Measurements from ENCODE around the gene PDE8B. TPM values are rescaled to one million over a fixed set of nuclear protein-coding genes. Genes with fewer than 3 reads are reported as not detected.

PDE8B gene
- total RNA-seq, 1 experiment from 2014 or later = 1.8 TPM

DNA sequence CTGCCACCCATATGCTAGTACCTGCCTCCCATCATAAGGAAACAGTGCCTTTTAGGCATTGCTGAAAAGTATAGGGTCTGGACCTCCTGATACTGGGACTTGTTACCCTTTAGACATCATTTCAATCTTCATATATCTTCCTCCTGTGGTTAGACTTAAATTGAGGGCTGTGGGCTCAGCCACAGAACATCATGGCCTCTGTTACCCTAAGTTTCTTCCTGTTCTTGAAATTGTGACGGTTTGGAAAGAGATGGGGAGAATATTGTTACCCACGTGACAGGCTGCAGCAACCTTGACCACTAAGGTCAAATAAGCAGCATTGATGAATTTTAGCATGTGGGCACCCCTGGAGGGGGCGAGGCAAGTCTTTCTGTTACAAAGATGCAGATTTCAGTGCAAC, 87.7 kb downstream of the PDE8B start:
- H3K4me2 ChIP-seq = no peak overlapping the region
- H3K4me1 ChIP-seq (replicated peaks; ENCODE audit: insufficient read depth) = no peaks in the 10 kb centered on the region
- H2AFZ ChIP-seq = no peak overlapping the region
- H3K36me3 ChIP-seq (ENCODE audit: low read depth) = no peaks in the 10 kb centered on the region
- no peaks in the 10 kb centered on the region for H3K79me2 ChIP-seq (ENCODE audit: low read depth)
- H3K4me3 ChIP-seq = no peak overlapping the region
- BruUV-seq (replicated peaks) = no TSS peak
- intact Hi-C loops (cut with micrococcal nuclease; ENCODE audit: unreplicated experiment) = no loop called here
- CTCF ChIA-PET = no interaction called here
- no peaks in the 10 kb centered on the region for H3K9me3 ChIP-seq (ENCODE audit: insufficient read depth, low read depth)
- no peaks in the 10 kb centered on the region for H3K9me2 ChIP-seq (ENCODE audit: insufficient read depth)
- no peak for DNase-seq
- no peaks in the 10 kb centered on the region for H3F3A ChIP-seq (ENCODE audit: insufficient read depth, low read depth)
- 0 out of 2 replicates have a peak, but pooled peaks cover 10% of the 10 kb centered on the region for H3K27me3 ChIP-seq (ENCODE audit: insufficient read depth, low read depth)
- no peak overlapping the region for H3K27ac ChIP-seq
- no peaks in the 10 kb centered on the region for H4K20me1 ChIP-seq (ENCODE audit: insufficient read depth)
- TF ChIP-seq CTCF (conservative IDR thresholded peaks at IDR 0.05) (no peak), EZH2 (IDR thresholded peaks at IDR 0.05; ENCODE audit: low read depth) (no peak)
- POLR2A ChIA-PET (ENCODE audit: unreplicated experiment) = no interaction called here

- no peak overlapping the region for H3K4me3 ChIP-seq
- TF ChIP-seq EZH2 (IDR thresholded peaks at IDR 0.05; ENCODE audit: low read depth) = no peak
- no peak for TF ChIP-seq CTCF (conservative IDR thresholded peaks at IDR 0.05)
- H4K20me1 ChIP-seq (ENCODE audit: insufficient read depth) = no peaks in the 10 kb centered on the region
- H3K27ac ChIP-seq = no peak overlapping the region
- ChIA-PET CTCF (no interaction called here), POLR2A (ENCODE audit: unreplicated experiment) (no interaction called here)
- H3K4me1 ChIP-seq (replicated peaks; ENCODE audit: insufficient read depth) = no peaks in the 10 kb centered on the region
- no peaks in the 10 kb centered on the region for H3K79me2 ChIP-seq (ENCODE audit: low read depth)
- no peak for DNase-seq
- intact Hi-C loops (cut with micrococcal nuclease; ENCODE audit: unreplicated experiment) = no loop called here
- BruUV-seq (replicated peaks) = no TSS peak
- H3K36me3 ChIP-seq (ENCODE audit: low read depth) = no peaks in the 10 kb centered on the region
- no peaks in the 10 kb centered on the region for H3K9me2 ChIP-seq (ENCODE audit: insufficient read depth)
- no peaks in the 10 kb centered on the region for H3F3A ChIP-seq (ENCODE audit: insufficient read depth, low read depth)
- 0 out of 2 replicates have a peak, but pooled peaks cover 5% of the 10 kb centered on the region for H3K27me3 ChIP-seq (ENCODE audit: insufficient read depth, low read depth)
- H3K4me2 ChIP-seq = no peak overlapping the region
- no peak overlapping the region for H2AFZ ChIP-seq
- no peaks in the 10 kb centered on the region for H3K9me3 ChIP-seq (ENCODE audit: insufficient read depth, low read depth)
Measured at GRCh38 chr5:77300451-77300850, 90.0 kb downstream of the PDE8B start.

GRCh38 chr5:77301447-77301883, 91.0 kb downstream of the PDE8B start:
- CTCF ChIA-PET = no interaction called here
- intact Hi-C loops (cut with micrococcal nuclease; ENCODE audit: unreplicated experiment) = no loop called here

More at GRCh38 chr5:77301447-77301883, 91.0 kb downstream of the PDE8B start:
- H3K9me2 ChIP-seq (ENCODE audit: insufficient read depth) = no peaks in the 10 kb centered on the region
- no peak for DNase-seq
- H3K36me3 ChIP-seq (ENCODE audit: low read depth) = no peaks in the 10 kb centered on the region
- H3K4me2 ChIP-seq = no peak overlapping the region
- no peaks in the 10 kb centered on the region for H4K20me1 ChIP-seq (ENCODE audit: insufficient read depth)
- TF ChIP-seq CTCF (conservative IDR thresholded peaks at IDR 0.05) (no peak), EZH2 (IDR thresholded peaks at IDR 0.05; ENCODE audit: low read depth) (no peak)
- no peaks in the 10 kb centered on the region for H3K9me3 ChIP-seq (ENCODE audit: insufficient read depth, low read depth)
- H3K4me1 ChIP-seq (replicated peaks; ENCODE audit: insufficient read depth) = no peaks in the 10 kb centered on the region
- H3K4me3 ChIP-seq = no peak overlapping the region
- H3K27ac ChIP-seq = no peak overlapping the region
- POLR2A ChIA-PET (ENCODE audit: unreplicated experiment) = no interaction called here
- no peak overlapping the region for H2AFZ ChIP-seq
- BruUV-seq (replicated peaks) = no TSS peak
- H3K79me2 ChIP-seq (ENCODE audit: low read depth) = no peaks in the 10 kb centered on the region
- 0 out of 2 replicates have a peak, but pooled peaks cover 5% of the 10 kb centered on the region for H3K27me3 ChIP-seq (ENCODE audit: insufficient read depth, low read depth)
- no peaks in the 10 kb centered on the region for H3F3A ChIP-seq (ENCODE audit: insufficient read depth, low read depth)
